Right kidney (tissue), 1 donor: ENCODE results near the gene TEX2.
"Not testable (repeated sequence)": the region's sequence is repeated elsewhere in the genome, so short reads cannot be mapped to it uniquely, and the experiment has no call there.

Experiments used
- DNase-seq: peaks from one replicate; pipeline ENCODE4 v3.0.0-alpha.2; 2016

The TEX2 gene

DNA sequence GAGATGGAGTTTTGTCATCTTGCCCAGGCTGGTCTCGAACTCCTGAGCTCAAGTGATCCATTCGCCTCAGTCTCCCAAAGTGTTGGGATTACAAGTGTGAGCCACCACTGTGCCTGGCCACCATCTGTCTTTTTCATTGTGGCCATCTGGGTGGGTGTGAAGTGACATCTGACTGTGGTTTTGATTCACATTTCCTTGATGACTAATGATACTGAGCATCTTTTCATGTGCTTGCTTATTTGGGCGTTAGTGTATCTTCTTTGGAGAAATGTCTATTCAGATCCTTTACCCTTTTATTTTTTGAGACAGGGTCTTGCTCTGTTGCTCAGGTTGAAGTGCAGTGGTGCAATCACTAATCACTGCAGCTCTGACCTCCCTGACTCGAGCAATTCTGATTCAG lies 79.2 kb downstream of the TEX2 start:
- DNase-seq: no peak

GRCh38 chr17:64182325-64183012 lies 80.6 kb downstream of the TEX2 start:
- DNase-seq: no peak

DNA sequence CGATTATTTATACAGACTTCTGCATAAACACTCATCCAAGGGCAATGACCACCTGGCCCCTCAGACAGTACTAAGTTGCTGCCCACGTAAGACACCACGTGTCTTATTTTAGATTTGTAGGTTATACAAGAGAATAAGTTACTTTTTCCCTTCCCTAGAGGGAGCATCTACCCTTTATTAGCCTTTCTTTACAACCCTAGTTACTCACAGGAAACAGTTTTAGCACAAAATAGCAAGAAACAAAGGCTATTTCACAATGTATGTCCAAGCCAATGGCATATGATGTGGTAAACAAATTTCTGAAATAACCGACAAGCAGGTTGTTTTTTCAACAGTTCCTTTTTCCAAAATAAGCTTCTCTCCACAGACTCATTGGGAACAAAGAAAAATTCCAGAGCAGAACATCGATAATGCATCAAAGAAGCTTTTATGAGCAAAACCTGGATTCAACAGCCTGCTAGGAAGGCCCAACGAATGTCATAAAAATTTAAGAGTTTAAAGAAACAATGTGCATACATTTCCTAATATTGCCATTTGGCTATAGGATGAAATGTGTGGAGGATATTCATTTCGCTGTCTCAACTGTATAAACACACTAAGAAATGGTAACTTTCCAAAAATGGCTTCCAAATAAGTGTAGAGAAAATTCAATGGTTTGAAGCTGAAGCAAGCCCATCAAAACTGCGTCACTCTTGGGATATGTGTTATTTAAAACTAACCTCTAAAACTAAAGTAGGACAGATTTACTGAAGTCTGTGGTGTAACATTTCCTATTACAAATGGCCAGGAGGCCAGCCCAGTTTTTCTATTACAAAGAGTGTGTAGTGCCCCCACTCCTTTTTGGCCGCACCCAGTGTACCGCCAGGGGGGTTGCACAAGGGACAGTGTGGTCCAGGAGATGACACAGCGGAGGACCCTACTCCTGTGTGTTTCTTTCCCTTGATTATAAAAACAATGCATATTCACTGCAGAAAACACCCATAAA lies 82.7 kb downstream of the TEX2 start:
- DNase-seq: no peak

GRCh38 chr17:64179024-64179423 lies 84.0 kb downstream of the TEX2 start:
- DNase-seq: not testable (repeated sequence)

GRCh38 chr17:64178011-64178825 lies 84.8 kb downstream of the TEX2 start:
- DNase-seq: no peak

- no peak for DNase-seq
Measured at GRCh38 chr17:64177311-64178010, 85.6 kb downstream of the TEX2 start.

GRCh38 chr17:64176556-64176955 lies 86.5 kb downstream of the TEX2 start:
- no peak for DNase-seq

- no peak for DNase-seq
Measured at GRCh38 chr17:64174686-64175456, 88.2 kb downstream of the TEX2 start.

- no peak for DNase-seq
Measured at GRCh38 chr17:64173646-64174045, 89.4 kb downstream of the TEX2 start.

GRCh38 chr17:64172510-64172909 lies 90.5 kb downstream of the TEX2 start:
- no peak for DNase-seq

- no peak for DNase-seq
Measured at GRCh38 chr17:64171041-64171440, 92.0 kb downstream of the TEX2 start.

GRCh38 chr17:64170286-64170685 lies 92.8 kb downstream of the TEX2 start:
- no peak for DNase-seq

GRCh38 chr17:64167666-64168065 lies 95.4 kb downstream of the TEX2 start:
- not testable (repeated sequence) for DNase-seq

GRCh38 chr17:64166876-64167275 lies 96.2 kb downstream of the TEX2 start:
- no peak for DNase-seq

DNA sequence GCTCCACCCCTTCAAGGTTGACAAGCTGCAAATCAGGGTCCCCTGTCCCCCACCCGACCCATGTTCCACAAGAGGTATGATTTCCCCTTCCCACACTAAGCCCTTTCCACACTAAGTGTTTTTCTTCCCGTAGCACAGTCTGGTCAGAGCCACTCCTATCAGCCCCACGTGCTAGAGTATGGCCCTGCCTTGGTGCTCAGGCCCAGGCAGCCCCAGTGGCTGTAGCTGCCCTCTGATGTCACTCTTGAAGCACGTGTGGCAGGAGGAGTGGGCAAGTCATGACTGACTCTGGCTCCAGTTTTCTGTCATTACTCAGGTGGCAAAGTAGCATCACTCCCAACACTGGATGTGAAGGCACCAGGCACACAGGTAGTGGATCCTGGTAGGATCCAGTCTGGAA lies 97.7 kb downstream of the TEX2 start:
- DNase-seq: no peak

DNA sequence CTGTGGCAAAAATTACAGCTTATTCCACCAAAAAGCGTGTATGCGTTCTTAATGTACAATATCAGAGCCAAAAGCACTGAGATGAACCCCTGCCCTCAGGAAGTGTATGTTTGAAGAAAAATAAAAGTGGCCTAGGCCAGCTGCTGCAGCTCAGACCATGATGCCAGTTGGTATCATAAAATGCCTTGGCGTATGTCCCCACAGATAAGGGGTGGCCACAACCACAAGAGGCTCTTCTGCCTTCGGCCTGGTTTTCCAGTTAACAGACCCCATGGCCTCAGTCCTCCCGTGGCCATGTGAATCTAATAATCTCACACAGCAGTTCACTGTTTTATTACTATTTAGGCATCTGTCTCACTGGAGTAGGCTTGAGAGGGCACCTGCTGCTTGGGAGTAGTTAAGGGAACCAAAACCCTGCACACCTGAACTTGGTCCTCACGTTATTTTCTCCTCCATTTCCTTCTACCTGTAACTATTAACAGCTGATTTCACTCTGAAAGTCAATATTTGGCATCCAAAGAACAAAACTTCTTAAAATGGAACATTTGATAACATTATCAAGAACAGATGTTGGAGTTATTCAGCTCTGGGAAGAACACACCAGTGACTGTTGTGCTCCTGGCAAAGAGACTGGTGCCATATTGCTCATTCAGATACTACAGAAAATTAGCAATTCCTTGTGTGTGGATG lies 98.3 kb downstream of the TEX2 start:
- DNase-seq: no peak

GRCh38 chr17:64163468-64163867 lies 99.6 kb downstream of the TEX2 start:
- no peak for DNase-seq

GRCh38 chr17:64162554-64162953 lies 100.5 kb downstream of the TEX2 start:
- no peak for DNase-seq

- DNase-seq: no peak
Measured at GRCh38 chr17:64161380-64162176, 101.5 kb downstream of the TEX2 start.

DNA sequence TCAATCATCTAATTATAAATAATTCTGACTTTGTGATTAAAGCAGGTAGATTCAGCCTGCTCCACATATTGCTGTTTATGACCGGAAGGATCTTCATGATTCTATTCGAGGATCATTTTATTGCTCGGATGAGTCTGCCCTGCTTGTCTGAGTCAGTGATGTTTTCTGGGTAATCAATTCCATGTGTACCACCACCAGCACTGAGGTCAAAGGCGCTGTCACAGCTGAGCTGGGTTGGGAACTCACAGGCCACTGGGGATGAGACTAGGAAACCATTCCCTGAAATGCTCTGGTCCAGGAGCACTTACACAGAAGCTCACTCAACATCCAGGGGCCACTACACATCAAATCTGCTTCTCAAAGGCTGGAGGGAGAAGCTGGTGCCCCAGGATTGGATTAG lies 102.7 kb downstream of the TEX2 start:
- no peak for DNase-seq
